NT2/D1 (cell line): ENCODE data around the gene F11.

ENCODE experiments used
- SUZ12 ChIP-seq: IDR thresholded peaks from 2 replicates; pipeline ENCODE4 v1.6.1; 2011; ENCODE audit not compliant: insufficient read length, insufficient read depth; ENCODE audit errors: extremely low read depth
- YY1 ChIP-seq: IDR thresholded peaks from 2 replicates; pipeline ENCODE4 v1.6.1; 2011; ENCODE audit not compliant: insufficient read length, insufficient read depth
- ZNF274 ChIP-seq: IDR thresholded peaks from 2 replicates; pipeline ENCODE4 v1.6.1; 2011; ENCODE audit warnings: mild to moderate bottlenecking, low read depth, low read length

DNA sequence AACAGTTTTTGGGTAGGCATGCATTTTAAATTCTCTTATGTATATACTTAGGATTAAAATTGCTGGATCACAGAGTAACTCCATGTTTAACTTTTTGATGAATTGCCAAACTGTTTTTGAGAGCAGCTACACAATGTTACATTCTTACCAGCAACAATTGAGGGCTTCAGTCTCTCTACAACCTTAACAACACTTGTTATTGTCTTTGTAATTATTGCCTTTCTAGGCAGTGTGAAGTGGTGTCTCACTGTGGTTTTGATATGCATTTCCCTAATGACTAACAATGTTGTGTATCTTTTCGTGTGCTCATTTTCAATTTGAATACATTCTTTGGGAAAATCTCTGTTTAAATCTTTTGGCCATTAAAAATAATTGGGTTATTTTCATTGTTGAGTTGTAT lies 17.3 kb upstream of the F11 start:
- TF ChIP-seq YY1 (no peak), ZNF274 (no peak), SUZ12 (no peak)
